Uterus (tissue), 2 donors: ENCODE data around the gene ZYG11A.

Source experiments
- POLR2A ChIP-seq, 2 donors: fragments of 450-650 bp; IDR thresholded peaks; one replicate each; pipeline ENCODE4 v1.6.1; 2016; ENCODE audit warnings: antibody characterized with exemption in 2 of 2, mild to moderate bottlenecking in 1 of 2, moderate library complexity in 1 of 2
- TF ChIP-seq, protein P1 (sequence below), 4 experiments: fragments of 200-600 bp in 2 of 4; fragments of 450-650 bp in 2 of 4; sonication (generic) in 2 of 4; IDR thresholded peaks; one replicate each; pipeline ENCODE4 v1.5.1; 2016 to 2019; ENCODE audit warnings: antibody characterized with exemption in 4 of 4, mild to moderate bottlenecking in 2 of 4, moderate library complexity in 1 of 4

DNA sequence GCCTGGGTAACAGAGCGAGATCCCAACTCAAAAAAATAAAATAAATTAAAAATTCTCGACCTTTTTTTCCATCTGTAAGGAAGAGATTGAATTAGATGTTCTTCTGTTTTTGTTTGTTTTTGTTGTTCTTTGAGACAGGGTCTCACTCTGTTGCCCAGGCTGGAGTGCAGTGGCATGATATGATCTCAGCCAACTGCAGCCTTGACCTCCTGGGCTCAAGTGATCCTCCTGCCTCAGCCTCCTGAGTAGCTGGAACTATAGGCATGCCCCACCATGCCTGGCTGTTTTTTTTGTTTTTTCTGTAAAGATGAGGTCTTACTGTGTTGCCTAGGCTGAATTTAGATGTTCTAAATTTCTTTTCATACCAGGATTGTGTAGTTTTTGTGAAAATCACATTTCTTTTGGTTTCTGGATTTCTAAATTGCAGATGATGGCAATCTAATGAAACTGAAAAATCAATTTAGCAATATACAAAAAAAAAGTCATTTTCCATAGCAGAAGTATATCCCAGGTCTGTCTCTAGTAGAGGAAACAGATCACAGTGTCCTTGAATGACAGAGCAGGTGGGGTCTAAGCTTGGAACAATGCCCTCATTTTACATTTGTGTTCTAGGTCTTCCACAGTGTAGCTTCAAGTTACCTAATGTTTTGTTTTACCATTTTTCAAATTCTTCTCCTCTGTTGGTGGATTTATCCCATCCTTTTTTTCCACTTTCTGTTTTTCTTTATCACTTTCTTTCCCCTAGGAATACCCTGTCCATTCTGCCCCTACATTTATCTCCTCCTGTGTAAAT, 20.3 kb downstream of the ZYG11A start:
- TF ChIP-seq, protein P1, sequence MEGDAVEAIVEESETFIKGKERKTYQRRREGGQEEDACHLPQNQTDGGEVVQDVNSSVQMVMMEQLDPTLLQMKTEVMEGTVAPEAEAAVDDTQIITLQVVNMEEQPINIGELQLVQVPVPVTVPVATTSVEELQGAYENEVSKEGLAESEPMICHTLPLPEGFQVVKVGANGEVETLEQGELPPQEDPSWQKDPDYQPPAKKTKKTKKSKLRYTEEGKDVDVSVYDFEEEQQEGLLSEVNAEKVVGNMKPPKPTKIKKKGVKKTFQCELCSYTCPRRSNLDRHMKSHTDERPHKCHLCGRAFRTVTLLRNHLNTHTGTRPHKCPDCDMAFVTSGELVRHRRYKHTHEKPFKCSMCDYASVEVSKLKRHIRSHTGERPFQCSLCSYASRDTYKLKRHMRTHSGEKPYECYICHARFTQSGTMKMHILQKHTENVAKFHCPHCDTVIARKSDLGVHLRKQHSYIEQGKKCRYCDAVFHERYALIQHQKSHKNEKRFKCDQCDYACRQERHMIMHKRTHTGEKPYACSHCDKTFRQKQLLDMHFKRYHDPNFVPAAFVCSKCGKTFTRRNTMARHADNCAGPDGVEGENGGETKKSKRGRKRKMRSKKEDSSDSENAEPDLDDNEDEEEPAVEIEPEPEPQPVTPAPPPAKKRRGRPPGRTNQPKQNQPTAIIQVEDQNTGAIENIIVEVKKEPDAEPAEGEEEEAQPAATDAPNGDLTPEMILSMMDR (IDR thresholded peaks at IDR 0.05), result no peak
- TF ChIP-seq POLR2A (IDR thresholded peaks at IDR 0.05), result no peak
